HG02870 (cell line): ENCODE results near the gene PLCH2.

Source experiments
- ATAC-seq: cut with Tn5 transposase; IDR thresholded peaks from one replicate; pipeline ENCODE4 v1.9.1; 2021; ENCODE audit warnings: mild to moderate bottlenecking, moderate library complexity; ENCODE audit not compliant: unreplicated experiment

PLCH2 gene, protein sequence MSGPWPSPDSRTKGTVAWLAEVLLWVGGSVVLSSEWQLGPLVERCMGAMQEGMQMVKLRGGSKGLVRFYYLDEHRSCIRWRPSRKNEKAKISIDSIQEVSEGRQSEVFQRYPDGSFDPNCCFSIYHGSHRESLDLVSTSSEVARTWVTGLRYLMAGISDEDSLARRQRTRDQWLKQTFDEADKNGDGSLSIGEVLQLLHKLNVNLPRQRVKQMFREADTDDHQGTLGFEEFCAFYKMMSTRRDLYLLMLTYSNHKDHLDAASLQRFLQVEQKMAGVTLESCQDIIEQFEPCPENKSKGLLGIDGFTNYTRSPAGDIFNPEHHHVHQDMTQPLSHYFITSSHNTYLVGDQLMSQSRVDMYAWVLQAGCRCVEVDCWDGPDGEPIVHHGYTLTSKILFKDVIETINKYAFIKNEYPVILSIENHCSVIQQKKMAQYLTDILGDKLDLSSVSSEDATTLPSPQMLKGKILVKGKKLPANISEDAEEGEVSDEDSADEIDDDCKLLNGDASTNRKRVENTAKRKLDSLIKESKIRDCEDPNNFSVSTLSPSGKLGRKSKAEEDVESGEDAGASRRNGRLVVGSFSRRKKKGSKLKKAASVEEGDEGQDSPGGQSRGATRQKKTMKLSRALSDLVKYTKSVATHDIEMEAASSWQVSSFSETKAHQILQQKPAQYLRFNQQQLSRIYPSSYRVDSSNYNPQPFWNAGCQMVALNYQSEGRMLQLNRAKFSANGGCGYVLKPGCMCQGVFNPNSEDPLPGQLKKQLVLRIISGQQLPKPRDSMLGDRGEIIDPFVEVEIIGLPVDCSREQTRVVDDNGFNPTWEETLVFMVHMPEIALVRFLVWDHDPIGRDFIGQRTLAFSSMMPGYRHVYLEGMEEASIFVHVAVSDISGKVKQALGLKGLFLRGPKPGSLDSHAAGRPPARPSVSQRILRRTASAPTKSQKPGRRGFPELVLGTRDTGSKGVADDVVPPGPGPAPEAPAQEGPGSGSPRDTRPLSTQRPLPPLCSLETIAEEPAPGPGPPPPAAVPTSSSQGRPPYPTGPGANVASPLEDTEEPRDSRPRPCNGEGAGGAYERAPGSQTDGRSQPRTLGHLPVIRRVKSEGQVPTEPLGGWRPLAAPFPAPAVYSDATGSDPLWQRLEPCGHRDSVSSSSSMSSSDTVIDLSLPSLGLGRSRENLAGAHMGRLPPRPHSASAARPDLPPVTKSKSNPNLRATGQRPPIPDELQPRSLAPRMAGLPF (N-terminal part only)

DNA sequence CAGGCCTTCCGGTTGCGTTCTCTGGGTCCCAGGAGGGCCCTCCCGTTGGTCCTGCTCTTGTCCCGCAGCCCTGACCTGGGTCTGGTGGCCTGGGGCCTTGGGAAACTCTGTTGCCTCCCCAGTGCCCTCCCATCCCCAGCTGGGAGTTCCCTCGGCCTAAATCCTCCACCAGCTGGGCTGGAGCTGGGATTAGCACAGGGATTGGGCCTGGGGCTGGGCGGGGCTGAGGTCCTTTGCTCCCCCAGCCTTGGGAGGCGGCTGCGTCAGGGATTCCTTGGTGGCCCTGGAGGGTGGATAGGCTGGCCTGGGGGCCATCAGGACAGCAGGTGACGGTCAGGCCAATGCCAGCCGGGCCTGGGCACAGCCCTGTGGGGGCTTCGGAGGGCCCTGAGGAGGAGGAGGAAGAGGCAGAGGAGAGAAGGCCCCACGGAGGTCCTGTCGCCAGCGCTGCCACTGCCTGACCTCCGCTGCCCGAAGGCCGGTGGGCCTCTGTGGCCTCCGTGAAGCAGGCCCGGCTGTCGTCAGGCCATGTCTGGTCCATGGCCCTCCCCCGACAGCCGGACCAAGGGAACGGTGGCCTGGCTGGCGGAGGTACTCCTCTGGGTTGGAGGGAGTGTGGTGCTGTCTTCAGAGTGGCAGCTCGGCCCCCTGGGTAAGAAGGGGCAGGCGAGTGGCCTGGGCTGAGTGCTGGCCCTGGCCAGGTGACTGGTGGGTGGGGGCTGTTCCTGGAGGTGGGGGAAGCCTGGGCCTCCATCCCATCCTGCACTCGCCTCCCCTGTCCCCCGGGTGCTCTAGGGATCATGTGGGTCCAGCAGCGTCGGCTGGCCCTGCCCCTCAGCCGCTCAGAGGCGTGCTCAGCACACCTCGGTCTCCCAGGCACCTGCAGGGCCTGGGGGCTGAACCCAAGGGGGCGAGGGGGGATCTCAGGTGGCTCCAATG, at the start of gene PLCH2:
Gene PLCH2, plus strand, starts transcription at position 229 of the 939 bp plus-strand sequence. Its CDS starts 300 bp downstream, at position 529.
- no peak for ATAC-seq

DNA sequence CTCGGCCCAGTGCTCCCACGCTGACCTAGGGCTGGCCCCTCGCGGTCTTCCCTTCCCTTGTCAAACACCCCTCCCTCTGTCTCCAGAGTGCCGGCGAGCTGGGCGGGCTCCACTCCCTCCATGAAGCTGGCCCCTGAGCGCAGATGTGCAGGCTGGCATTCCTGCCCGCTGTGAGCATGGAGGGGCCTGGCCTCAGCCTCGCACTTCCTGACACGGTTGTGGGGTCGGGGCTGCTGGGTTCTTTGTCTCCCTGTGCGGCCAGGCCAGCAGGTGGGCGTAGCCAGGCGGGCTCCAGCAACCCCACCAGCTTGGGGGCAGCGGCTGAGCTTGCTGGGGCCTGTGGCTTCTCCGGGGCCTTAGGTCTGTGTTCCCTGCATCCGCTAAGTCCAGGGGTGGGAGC, 49.5 kb upstream of the PLCH2 start:
- ATAC-seq, result no peak

DNA sequence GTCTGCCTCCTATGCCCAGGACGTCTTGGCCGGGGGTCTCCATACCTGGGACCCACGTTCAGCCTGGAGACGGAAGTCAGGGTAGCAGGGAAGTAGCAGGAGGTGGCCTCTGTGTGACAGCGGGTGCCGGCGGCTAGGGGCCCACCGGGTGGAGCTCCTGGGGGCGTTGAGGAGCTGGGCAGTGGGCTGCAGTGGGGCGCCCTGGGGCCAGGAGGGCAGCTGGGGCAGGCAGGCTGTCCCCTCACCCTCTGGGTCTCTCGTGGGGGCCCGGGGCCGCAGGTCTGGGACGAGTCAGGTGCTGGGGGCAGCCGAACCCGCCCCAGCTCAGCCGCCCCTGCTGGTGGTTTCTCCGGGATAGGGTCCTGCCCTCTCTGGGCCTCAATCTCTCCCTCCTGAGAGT, 49.0 kb upstream of the PLCH2 start:
- no peak for ATAC-seq

DNA sequence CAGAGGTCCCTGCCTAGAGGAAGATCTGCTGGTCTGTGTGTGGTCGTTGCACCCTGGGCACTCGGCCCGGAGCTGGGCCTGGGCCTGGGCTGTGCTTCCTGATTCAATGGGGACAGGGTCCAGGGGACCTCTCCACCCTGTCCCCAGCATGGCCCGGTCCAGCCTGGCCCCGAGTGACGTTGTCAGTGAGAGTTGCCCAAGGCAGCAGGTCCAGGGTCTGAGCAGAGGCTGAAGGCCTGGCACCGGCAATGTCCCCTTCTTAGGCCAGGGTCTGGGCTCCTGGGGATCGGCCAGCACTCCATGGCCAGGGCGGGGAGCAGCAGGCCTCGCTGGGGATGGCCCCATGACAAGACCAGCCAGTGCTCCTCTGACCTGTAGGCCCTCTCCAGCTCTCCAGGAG, 48.1 kb upstream of the PLCH2 start:
- no peak for ATAC-seq

DNA sequence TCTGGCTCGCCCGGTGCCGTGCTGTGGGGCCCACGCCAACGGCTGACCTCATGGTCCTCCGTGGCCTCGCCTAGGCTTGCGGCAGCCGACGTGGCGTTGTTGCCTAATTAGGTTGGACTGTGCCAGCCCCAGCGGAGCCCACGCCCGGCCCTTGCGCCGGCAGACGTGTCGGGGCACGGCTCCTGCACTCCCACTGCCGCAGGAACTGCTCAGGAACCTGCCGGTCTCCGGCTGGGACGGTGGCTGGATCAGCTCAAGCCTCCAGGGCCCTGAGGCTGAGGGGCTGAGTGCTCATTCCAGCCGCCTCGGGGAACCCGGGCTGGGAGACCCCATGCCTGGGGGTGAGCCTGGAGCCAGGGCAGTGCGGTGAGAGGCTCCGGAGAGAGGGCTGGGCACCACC, 47.6 kb upstream of the PLCH2 start:
- no peak for ATAC-seq

DNA sequence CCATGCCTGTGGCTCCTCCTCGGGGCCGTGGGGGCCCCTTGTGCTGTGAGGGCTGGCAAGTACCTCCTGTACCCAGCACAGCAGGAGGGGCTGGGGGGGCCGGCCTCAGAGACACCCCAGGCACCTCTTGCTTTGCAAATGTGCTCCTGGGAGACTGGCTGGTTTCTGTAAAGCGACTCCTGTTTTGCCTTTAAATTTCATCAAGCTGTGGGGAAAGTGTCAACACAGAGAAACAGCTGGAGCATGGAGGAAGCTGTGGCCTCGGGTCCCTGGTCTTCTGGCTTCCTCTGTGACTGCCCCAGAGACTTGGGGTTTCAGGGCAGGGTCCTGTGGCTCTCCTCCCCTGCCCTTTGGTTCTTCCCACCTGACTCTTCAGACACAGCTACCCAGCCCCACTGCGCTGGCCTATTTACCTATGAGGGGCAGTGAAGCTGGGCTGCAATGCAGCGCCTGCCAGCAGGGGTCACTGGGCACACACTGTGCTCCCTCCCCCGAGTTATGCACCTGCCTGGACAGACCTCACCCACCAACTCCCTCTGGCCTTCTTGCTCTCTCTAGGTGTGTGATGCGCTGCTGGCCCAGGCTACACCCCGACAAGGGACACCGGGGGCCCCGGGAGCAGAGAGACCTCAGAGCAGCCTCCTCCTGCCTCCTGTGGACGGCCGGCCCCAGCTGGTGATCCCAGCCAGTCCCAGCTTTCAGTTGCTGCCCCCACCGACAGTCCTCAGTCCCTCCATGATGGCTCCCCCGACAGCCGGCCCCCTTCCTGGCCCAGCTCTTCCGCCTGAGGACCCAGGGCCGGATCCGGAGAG, 46.1 kb upstream of the PLCH2 start:
- ATAC-seq, result no peak

DNA sequence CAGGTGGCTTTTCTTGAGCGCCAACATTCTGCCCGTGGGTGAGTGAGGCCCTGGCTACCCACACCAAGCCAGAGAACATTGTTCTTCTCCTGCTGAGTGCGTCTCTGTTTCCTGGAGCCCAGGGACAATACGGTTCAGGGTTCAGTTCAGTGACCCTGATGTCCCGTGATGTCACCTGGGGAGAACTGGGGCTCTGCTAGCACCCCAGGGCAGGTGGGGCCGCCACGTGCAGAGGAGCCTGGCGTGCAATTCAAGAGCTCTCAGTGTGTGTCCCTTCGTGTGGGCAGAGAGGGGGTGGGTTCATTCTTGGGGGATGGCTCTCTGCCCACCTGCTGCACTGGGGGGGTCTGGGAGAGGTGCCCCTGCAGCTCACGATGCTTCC, 45.5 kb upstream of the PLCH2 start:
- ATAC-seq, result no peak

DNA sequence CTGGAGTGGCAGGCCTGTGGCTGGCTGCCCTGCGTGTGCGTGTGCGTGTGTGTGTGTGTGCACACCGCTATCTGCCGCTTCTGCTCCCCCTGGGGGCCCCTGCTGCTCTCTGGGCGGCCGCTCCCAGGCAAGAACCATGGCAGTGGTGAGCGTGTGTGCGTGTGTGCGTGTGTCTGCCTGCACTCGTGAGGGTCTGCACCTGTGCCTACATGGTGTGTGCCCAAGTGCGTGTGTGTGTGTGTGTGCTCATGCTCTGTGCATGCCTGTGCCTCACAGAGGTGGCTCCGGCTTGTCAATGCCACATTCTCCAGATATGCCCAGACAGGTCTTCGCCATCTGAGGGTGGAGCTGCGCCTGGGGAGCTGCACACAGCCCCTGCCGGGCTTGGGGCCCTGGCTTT, 45.0 kb upstream of the PLCH2 start:
- ATAC-seq, result no peak

DNA sequence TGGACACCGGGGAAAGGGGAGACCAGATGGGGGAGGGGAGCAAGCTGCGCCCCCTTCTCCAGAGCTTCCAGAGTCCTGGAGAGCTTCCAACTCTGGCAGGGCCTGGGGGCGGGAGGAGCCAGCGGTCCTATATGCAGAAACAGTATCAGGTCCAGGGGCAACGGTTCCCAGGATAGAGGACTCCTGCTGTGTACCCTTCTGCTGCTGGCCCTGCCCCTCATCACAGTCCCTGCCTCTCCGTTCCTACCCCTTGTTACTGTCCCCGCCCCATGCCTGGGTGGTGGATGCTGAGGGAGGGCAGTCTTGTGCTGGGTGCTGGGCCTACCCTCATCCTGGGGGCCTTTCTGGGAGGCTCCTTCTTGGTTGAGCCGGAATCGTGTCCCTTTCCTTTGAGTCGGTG, 44.6 kb upstream of the PLCH2 start:
- ATAC-seq, result no peak

DNA sequence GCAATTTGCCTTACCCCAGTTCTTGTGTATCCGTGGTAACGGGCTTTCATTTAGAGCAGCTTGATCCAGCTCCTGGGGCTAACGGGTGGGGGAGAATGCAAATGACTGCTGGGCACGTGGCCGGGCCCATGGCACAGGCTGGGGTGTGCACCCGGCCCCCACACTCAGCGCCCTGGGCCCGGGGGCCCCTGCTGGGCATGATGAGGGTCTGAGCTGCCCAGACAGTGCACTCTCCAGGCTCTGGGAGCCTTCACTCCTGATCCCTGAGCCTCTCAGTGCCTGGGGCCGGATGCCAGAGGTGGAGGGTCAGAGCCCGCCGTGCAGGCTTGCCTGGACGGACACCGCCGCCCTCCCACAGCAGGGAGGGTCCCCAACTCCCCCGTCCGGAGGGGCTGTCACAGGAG, 43.6 kb upstream of the PLCH2 start:
- ATAC-seq, result no peak

DNA sequence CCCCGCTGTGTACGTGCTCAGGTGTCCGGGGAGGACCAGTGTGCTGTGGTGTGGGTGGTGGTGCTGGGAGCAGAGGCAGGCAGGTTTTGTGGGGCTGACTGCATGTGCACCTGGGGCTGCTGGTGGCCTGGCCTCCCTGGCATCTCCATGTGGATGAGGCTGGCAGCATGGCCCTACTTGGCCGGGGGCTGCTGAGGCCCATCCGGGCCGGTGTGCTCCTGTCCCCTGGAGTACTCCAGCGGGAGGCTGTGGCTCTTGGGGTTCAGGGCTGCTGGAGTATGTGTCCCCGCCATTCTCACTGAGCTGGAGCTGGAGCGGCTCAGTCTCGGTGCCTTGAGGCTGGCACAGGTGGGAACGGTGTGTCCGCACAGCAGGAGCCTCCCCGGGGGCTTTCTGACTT, 42.9 kb upstream of the PLCH2 start:
- no peak for ATAC-seq

DNA sequence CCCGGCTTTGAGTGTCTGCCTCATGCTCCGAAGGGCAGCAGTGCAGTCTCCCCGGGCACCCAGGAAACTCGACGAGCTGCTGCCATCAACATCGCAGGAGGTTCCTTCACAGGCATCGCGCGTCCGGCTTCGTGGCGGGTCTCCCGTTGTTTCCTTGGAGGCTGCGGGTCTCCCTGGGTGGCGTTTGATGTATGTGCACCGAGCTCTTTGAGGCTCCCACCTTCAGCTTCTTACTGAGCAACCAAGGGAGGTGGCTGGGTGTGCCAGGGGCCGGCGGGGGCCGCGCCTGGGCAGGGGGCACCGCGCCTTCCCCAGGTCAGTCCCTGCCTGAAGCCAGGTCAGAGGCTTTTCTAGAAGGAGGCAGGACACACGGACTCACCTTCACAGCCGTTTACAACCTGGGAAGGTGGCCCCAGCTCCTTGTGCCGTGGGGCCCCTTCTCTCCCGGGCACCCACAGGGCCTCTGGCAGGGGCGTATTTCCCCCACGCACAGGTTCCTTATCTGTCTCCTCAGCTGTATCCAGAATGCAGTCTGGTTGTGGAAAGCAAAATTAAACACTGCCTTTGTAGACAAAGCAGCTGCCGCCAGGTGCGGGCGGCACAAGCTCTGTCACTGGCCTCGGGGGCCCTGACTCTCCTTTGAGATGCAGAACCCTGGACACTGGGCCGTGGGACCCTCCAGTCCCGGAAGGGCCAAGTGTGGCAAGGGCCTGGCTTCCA, 42.0 kb upstream of the PLCH2 start:
- no peak for ATAC-seq

DNA sequence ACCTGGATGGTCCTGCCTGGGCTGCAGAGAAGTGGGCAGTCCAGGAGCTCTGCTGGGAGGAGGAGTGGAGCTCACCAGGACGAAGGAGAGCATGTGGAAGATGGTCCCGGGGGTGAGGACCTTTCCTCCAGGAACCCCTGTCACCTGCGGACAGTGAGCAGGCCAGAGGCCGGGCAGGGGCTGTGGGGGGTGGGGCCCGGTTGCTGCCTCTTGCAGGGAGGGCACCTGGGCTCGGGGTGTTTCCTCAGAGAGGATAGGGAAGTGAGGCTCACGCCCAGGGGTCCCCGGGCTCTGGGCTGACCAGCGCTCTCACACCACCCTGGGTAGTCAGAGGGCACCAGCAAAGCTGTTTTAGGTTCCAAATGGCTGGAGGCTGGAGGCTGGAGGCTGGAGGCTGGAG, 41.0 kb upstream of the PLCH2 start:
- ATAC-seq, result no peak

DNA sequence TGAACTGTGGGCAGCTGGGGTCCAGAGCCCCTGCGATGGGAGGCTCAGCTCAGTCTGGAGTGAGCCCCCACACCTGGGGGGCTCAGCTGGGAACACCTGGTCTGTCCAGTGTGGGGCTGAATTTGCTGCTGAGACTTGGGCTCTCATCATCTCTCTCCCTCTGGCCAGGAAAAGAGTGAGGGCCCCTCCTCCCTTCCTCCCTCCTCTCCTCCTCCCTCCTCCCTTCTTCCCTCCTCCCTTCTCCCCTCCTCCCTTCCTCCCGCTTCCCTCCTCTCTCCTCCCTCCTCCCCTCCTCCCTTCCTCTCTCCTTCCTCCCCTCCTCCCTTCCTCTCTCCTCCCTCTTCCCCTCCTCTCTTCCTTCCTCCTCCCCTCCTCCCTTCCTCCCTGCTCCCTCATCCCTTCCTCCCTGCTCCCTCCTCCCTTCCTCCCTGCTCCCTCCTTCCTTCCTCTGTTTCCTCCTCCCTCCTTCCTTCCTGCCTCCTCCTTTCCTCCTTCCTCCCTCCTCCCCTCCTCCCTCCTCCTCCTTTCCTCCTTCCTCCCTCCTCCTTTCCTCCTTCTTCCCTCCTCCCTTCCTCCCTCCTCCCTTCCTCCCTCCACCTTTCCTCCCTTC, 40.2 kb upstream of the PLCH2 start:
- no peak for ATAC-seq

DNA sequence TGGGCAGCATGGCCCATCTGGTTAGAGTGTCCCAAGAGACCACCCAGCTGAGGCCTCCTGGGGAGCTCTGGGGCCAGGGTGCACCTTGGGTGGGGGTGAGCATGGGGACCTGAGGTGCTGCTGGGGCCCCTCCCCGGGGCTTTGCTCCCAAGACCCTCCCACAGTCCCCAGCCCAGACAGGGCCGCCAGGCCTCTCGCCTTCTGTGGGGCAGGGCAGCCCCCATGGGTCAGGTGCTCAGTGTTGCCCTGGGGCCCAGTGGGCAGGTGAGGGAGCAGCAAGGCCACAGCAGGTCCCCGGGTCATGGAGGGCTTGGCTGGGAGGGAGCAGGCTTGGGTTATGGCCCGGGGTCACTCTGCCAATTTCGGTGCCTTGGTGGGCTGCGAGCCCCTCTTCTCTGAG, 39.2 kb upstream of the PLCH2 start:
- ATAC-seq, result no peak

DNA sequence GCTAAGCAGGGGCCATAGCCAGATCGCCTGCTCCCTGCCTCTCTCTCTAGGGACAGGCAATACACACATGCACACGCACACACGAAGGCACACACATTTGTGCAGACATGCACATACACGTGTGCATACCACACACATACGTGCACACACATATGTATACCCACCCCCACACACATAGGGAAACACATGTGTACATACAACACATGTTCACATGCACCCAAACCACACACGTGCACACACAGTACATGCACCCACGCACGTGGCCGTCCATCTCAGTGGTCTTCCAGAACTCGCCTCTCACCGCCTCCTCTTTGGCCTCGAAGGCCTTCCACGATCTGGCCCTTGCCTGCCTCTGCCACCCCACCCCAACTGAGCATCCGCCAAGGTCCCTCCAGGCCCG, 38.5 kb upstream of the PLCH2 start:
- no peak for ATAC-seq

DNA sequence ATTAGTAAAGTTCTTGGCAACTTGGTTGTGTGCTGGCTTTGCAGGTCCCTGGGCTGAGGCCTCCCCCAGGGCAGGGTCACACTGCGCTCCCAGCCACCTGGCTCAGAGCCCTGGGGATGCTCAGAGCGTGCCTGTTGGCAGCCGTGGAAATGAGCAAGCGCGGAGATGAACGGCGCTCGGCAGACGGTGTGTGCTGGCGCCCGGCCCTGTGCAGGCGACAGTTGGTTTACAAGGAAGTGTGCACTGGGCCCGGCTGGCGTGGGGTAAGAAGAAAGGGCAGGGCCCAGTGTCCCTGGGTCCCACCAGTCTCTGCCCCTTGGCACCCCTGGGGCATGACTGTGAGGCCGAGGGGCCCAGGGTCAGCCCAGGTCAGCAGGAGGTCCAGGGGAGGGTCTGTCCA, 38.1 kb upstream of the PLCH2 start:
- no peak for ATAC-seq

DNA sequence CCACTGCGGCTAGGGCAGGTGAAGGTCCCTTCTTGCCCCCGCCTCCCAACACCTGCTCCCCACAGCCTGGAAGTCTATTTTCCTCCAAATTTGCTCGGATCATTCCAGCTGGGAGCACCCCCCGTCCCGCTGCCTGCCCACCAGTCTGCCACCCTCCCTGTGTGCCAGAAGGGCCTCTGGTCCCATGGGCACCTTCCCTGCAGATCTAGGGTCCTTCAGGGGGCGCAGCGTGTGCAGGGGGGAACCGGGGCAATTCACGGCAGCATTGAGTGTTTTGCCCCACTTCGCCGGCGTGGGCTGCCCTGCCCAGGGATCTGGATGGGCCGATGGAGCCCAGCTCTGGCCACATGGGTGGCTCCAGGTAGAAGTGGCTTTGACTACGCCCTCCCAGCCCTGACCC, 37.4 kb upstream of the PLCH2 start:
- no peak for ATAC-seq
